Gastrocnemius medialis (tissue), 4 donors: ENCODE results near the gene TSHZ3.

Source experiments
- POLR2A ChIP-seq, 2 donors: fragments of 450-650 bp; IDR thresholded peaks; one replicate each; pipeline ENCODE4 v1.6.1; 2017; ENCODE audit warnings: antibody characterized with exemption in 2 of 2, mild to moderate bottlenecking in 2 of 2, moderate library complexity in 2 of 2
- TF ChIP-seq, protein P1 (sequence below), 5 experiments: fragments of 450-650 bp in 3 of 5; fragments of 200-600 bp in 2 of 5; sonication (generic) in 2 of 5; IDR thresholded peaks in 4 of 5; conservative IDR thresholded peaks in 1 of 5; 1 replicate in 4 of 5; 2 replicates in 1 of 5; pipeline ENCODE4 v1.5.1; 2016 to 2019; ENCODE audit warnings: antibody characterized with exemption in 5 of 5, mild to moderate bottlenecking in 3 of 5, moderate library complexity in 3 of 5

DNA sequence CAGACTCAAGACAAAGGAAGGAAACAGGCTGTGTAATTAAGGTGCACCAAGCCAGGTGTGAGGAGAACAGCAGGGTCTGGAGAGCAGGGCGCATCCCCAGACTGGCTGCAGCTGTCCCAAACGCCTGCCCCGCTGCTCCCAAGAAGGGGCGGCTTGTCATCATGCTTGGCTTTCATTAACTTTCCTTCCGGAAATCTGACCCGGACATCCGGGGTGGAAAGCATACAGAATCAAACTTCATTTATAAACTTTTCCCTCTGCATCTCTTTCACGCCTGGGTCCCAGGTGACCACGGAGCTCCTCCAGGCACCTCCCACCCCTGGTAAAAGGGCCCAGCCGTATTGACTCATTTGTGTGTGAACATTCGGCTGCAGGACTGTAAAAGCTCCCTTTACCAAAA is 31.7 kb downstream of the TSHZ3 start:
- TF ChIP-seq, protein P1, sequence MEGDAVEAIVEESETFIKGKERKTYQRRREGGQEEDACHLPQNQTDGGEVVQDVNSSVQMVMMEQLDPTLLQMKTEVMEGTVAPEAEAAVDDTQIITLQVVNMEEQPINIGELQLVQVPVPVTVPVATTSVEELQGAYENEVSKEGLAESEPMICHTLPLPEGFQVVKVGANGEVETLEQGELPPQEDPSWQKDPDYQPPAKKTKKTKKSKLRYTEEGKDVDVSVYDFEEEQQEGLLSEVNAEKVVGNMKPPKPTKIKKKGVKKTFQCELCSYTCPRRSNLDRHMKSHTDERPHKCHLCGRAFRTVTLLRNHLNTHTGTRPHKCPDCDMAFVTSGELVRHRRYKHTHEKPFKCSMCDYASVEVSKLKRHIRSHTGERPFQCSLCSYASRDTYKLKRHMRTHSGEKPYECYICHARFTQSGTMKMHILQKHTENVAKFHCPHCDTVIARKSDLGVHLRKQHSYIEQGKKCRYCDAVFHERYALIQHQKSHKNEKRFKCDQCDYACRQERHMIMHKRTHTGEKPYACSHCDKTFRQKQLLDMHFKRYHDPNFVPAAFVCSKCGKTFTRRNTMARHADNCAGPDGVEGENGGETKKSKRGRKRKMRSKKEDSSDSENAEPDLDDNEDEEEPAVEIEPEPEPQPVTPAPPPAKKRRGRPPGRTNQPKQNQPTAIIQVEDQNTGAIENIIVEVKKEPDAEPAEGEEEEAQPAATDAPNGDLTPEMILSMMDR (IDR thresholded peaks at IDR 0.05 in 4 of 5, conservative IDR thresholded peaks at IDR 0.05 in 1 of 5), result no peak
- no peak for TF ChIP-seq POLR2A (IDR thresholded peaks at IDR 0.05)
